HG03064 (cell line): ENCODE measurements around the gene SLITRK4.

Experiments
- ATAC-seq: cut with Tn5 transposase; IDR thresholded peaks from one replicate; pipeline ENCODE4 v1.9.1; 2021; ENCODE audit warnings: low read depth; ENCODE audit not compliant: unreplicated experiment

The SLITRK4 gene

DNA sequence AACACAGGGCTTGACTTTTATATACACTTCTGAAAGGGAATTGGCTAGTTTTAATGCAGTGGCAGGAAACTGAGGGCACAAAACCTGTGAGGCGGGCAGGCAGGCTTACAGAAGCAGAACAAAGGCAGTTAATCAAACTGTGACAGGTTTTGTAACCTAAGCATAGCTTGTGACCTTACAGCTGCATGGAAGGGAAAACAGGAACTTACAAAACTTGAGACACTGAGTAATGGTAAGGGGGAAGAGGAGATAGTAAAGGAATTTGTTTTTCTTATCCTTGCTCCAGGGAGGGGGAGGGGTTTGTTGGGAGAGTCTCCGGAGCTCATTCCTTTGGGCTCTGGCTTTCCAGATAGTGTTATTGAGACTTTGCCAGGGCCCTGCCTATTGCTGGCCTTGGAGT is 55.6 kb downstream of the SLITRK4 start:
- ATAC-seq, result no peak
